ENCODE measurements around the gene EPAS1. TPM values are rescaled to one million over a fixed set of nuclear protein-coding genes. Genes with fewer than 3 reads are reported as not detected.

Gene EPAS1
- total and polyA plus RNA-seq, 2 experiments from 2014 or later, result 1.4 to 4.8 TPM

DNA sequence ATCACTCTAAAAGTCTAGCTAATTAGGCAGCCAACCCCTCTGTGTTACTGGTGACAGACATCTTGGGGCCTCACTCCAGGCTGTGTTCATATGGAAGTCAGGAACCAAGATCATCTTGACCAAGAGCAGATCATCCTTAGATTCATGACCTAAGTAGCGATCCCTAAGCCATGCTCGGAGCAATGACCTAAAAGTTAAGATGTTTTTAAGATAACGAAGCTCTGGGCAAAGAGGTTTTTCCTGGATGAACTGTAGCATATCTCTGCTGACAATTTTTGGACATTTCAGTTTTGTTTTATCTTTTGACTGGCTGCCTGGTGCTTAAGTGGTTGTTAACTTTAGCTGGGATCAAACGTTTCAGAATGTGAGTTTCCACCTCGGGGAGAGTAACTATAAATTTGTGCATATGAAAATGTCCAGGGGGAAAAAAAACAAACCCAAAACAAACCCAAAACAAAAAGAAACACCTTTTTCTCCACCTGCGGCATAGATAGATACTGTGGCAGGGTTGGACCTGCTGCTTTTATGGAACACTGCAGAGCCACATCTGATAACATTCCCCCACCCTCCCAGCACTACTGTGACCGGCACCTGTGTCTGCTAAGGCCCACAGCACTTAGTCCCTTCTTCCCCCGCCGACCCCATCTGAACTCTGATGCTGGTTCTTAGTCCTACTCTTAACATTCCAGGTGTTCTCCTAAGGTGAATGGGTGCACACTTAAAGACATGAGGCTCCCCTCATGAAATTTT is 45.5 kb downstream of the EPAS1 start:
- Histone ChIP-seq H3K27ac (no peak overlapping the region), H3K4me1 (ENCODE audit: low read depth) (peaks cover 4% of the 10 kb centered on the region), H3K36me3 (no peaks in the 10 kb centered on the region), H3K9me3 (ENCODE audit: low read depth) (no peaks in the 10 kb centered on the region), H3K4me3 (no peak overlapping the region), H3K27me3 (no peaks in the 10 kb centered on the region)
- TF ChIP-seq, protein P1, sequence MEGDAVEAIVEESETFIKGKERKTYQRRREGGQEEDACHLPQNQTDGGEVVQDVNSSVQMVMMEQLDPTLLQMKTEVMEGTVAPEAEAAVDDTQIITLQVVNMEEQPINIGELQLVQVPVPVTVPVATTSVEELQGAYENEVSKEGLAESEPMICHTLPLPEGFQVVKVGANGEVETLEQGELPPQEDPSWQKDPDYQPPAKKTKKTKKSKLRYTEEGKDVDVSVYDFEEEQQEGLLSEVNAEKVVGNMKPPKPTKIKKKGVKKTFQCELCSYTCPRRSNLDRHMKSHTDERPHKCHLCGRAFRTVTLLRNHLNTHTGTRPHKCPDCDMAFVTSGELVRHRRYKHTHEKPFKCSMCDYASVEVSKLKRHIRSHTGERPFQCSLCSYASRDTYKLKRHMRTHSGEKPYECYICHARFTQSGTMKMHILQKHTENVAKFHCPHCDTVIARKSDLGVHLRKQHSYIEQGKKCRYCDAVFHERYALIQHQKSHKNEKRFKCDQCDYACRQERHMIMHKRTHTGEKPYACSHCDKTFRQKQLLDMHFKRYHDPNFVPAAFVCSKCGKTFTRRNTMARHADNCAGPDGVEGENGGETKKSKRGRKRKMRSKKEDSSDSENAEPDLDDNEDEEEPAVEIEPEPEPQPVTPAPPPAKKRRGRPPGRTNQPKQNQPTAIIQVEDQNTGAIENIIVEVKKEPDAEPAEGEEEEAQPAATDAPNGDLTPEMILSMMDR (IDR thresholded peaks at IDR 0.05; ENCODE audit: low read depth, low read length), result no peak
- no peak for DNase-seq (ENCODE audit: low read depth in 1 of 2, low spot score in 1 of 2)

DNA sequence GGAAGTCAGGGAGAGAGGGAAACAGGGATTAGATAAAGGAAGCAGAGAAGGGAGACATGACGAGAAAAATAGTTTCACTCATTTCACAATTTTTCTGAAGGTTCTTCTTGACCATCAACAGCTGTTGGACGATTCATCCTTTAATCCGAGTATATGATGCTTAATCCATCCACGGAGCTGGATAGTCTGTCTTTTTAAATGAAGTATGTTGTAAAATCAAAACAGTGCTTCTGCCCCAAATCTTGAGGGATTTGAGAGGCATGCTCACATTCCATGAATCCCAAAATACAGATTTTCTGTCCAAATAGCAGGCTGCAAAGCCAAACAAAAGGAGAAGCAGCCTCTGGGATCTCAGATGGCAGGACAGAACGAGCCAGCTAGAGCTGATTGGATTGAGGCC is 47.5 kb downstream of the EPAS1 start:
- H3K9me3 ChIP-seq (ENCODE audit: low read depth), result no peaks in the 10 kb centered on the region
- no peak for DNase-seq (ENCODE audit: low read depth in 1 of 2, low spot score in 1 of 2)
- TF ChIP-seq, protein P1 (IDR thresholded peaks at IDR 0.05; ENCODE audit: low read depth, low read length), result no peak
- no peak overlapping the region for H3K27ac ChIP-seq
- H3K36me3 ChIP-seq, result no peaks in the 10 kb centered on the region
- H3K4me1 ChIP-seq (ENCODE audit: low read depth), result peaks cover 8% of the 10 kb centered on the region
- no peaks in the 10 kb centered on the region for H3K27me3 ChIP-seq
- no peak overlapping the region for H3K4me3 ChIP-seq

DNA sequence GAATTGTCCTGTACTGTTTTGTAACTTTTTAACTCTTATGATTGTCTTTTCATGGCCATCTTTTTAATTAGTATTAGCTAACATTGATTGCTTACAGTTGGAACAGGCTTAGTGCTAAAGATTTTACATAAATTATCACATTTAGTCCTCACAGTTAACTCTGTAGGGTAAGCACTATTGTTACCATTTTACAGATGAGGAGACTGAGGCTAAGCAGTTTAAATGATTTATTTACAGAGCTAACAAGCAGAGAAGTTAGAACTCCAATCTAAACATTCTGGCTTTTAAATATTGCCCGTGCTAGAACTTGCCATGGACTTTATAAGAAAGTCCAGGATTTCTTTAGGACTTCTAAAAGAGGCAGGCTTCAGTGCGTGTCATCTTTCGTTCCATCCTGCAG is 48.6 kb downstream of the EPAS1 start:
- no peaks in the 10 kb centered on the region for H3K9me3 ChIP-seq (ENCODE audit: low read depth)
- H3K36me3 ChIP-seq, result no peaks in the 10 kb centered on the region
- peaks cover 8% of the 10 kb centered on the region for H3K4me1 ChIP-seq (ENCODE audit: low read depth)
- no peaks in the 10 kb centered on the region for H3K27me3 ChIP-seq
- no peak overlapping the region for H3K27ac ChIP-seq
- H3K4me3 ChIP-seq, result no peak overlapping the region
- DNase-seq (ENCODE audit: low read depth in 1 of 2, low spot score in 1 of 2), result no peak
- TF ChIP-seq, protein P1 (IDR thresholded peaks at IDR 0.05; ENCODE audit: low read depth, low read length), result no peak

DNA sequence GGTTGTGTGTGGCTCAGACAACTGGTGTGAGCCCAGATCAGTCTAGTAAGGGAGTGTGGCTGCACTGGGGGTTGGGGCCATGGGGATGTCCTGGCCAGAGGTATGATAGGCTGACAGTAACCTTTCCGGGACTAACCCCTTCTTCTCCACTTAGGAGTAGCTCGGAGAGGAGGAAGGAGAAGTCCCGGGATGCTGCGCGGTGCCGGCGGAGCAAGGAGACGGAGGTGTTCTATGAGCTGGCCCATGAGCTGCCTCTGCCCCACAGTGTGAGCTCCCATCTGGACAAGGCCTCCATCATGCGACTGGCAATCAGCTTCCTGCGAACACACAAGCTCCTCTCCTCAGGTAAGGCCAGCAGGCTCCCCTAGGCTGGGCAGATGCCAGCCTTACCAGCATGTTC is 49.5 kb downstream of the EPAS1 start:
- Histone ChIP-seq H3K36me3 (no peaks in the 10 kb centered on the region), H3K4me3 (no peak overlapping the region), H3K4me1 (ENCODE audit: low read depth) (peaks cover 15% of the 10 kb centered on the region), H3K9me3 (ENCODE audit: low read depth) (no peaks in the 10 kb centered on the region), H3K27me3 (no peaks in the 10 kb centered on the region), H3K27ac (no peak overlapping the region)
- DNase-seq (ENCODE audit: low read depth in 1 of 2, low spot score in 1 of 2), result no peak
- TF ChIP-seq, protein P1 (IDR thresholded peaks at IDR 0.05; ENCODE audit: low read depth, low read length), result no peak

DNA sequence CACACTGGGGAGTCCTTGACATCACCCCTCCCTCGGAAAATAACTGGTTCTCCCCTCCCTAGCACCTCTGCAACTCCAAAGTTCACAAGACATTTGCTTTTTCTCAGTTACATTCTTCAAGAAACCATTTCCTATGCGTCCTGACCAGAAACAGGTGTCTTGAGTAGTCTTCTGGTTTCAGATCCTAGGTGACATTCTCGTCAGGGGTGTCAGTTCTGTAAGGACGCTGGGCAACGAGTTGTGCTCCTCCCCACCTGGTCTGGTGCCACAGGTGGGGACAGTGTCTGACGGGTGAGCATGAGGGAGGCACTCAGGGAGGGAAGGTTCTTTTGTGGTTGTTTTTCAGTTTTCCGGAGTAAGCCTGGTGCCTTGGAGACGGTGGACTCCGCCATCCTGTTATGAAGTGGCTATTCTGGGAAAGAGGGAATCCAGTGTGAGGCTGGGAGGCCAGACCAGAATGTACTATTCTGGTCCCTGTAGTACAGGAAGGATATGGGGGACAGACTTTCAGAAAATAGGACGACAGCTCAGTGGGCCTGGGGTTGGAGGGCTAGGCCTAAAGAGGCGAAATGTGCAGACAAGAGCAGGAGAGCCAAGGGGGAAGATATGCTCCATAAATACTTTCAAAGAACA is 50.6 kb downstream of the EPAS1 start:
- Histone ChIP-seq H3K9me3 (ENCODE audit: low read depth) (no peaks in the 10 kb centered on the region), H3K4me1 (ENCODE audit: low read depth) (peaks cover 14% of the 10 kb centered on the region), H3K27ac (no peak overlapping the region), H3K36me3 (no peaks in the 10 kb centered on the region), H3K27me3 (no peaks in the 10 kb centered on the region), H3K4me3 (no peak overlapping the region)
- no peak for DNase-seq (ENCODE audit: low read depth in 1 of 2, low spot score in 1 of 2)
- TF ChIP-seq, protein P1 (IDR thresholded peaks at IDR 0.05; ENCODE audit: low read depth, low read length), result no peak

Data from cardiac muscle cell (in vitro differentiated cells and primary cell).